RWPE2 (cell line): ENCODE measurements around the gene TMEM129.
"Not testable (repeated sequence)": the region's sequence is repeated elsewhere in the genome, so short reads cannot be mapped to it uniquely, and the experiment has no call there.

ENCODE experiments used
- ATAC-seq: fragments of 200-7000 bp; cut with Tn5 transposase; 3 replicates; pipeline ENCODE4 v1.9.1; 2021; ENCODE audit warnings: low read depth
- DNase-seq: peaks from one replicate; pipeline ENCODE4 v3.0.0-alpha.2; 2020; ENCODE audit warnings: low spot score
- H3K27ac ChIP-seq: fragments of 450-650 bp; 2 replicates; pipeline ENCODE4 v1.5.1; 2017; ENCODE audit warnings: mild to moderate bottlenecking; ENCODE audit not compliant: poor library complexity, severe bottlenecking
- H3K27me3 ChIP-seq: fragments of 250-450 bp; sonication (Bioruptor Pico); 2 replicates; pipeline ENCODE4 v1.5.1; 2021; ENCODE audit warnings: mild to moderate bottlenecking, moderate library complexity; ENCODE audit not compliant: insufficient read depth, poor library complexity, severe bottlenecking
- H3K36me3 ChIP-seq: fragments of 250-450 bp; sonication (Bioruptor Pico); 2 replicates; pipeline ENCODE4 v1.5.1; 2020; ENCODE audit warnings: low read depth, mild to moderate bottlenecking, moderate library complexity
- H3K4me1 ChIP-seq: fragments of 250-450 bp; sonication (Bioruptor Pico); 2 replicates; pipeline ENCODE4 v1.5.1; 2021; ENCODE audit warnings: mild to moderate bottlenecking, moderate library complexity; ENCODE audit not compliant: insufficient read depth, poor library complexity, severe bottlenecking
- H3K4me3 ChIP-seq: fragments of 250-450 bp; sonication (Bioruptor Pico); 2 replicates; pipeline ENCODE4 v1.5.1; 2021; ENCODE audit warnings: mild to moderate bottlenecking, moderate library complexity; ENCODE audit not compliant: severe bottlenecking
- H3K9me3 ChIP-seq: fragments of 250-450 bp; sonication (Bioruptor Pico); 2 replicates; pipeline ENCODE4 v1.5.1; 2021; ENCODE audit warnings: mild to moderate bottlenecking, moderate library complexity; ENCODE audit not compliant: severe bottlenecking
- TF ChIP-seq, protein P1 (sequence below): fragments of 450-650 bp; IDR thresholded peaks from one replicate; pipeline ENCODE4 v1.5.1; 2017; ENCODE audit warnings: mild to moderate bottlenecking, moderate library complexity; ENCODE audit not compliant: poor library complexity, severe bottlenecking

TMEM129 gene

GRCh38 chr4:1676605-1677525, 44.3 kb downstream of the TMEM129 start:
- no peak for DNase-seq
- Histone ChIP-seq H3K27ac (no peak overlapping the region), H3K4me3 (no peak overlapping the region), H3K4me1 (no peaks in the 10 kb centered on the region), H3K36me3 (no peaks in the 10 kb centered on the region), H3K9me3 (no peaks in the 10 kb centered on the region), H3K27me3 (no peaks in the 10 kb centered on the region)
- no peak; the same call in 2 of the 3 replicates for ATAC-seq
- TF ChIP-seq, protein P1, sequence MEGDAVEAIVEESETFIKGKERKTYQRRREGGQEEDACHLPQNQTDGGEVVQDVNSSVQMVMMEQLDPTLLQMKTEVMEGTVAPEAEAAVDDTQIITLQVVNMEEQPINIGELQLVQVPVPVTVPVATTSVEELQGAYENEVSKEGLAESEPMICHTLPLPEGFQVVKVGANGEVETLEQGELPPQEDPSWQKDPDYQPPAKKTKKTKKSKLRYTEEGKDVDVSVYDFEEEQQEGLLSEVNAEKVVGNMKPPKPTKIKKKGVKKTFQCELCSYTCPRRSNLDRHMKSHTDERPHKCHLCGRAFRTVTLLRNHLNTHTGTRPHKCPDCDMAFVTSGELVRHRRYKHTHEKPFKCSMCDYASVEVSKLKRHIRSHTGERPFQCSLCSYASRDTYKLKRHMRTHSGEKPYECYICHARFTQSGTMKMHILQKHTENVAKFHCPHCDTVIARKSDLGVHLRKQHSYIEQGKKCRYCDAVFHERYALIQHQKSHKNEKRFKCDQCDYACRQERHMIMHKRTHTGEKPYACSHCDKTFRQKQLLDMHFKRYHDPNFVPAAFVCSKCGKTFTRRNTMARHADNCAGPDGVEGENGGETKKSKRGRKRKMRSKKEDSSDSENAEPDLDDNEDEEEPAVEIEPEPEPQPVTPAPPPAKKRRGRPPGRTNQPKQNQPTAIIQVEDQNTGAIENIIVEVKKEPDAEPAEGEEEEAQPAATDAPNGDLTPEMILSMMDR, result no peak

GRCh38 chr4:1675802-1676137, 45.4 kb downstream of the TMEM129 start:
- TF ChIP-seq, protein P1, result no peak

GRCh38 chr4:1675136-1675801, 45.9 kb downstream of the TMEM129 start:
- TF ChIP-seq, protein P1, result no peak
- DNase-seq, result no peak
- ATAC-seq, result no peak

More at GRCh38 chr4:1675802-1676137, 45.4 kb downstream of the TMEM129 start:
- no peaks in the 10 kb centered on the region for H3K27me3 ChIP-seq
- H3K27ac ChIP-seq, result no peak overlapping the region
- H3K9me3 ChIP-seq, result no peaks in the 10 kb centered on the region
- H3K36me3 ChIP-seq, result no peaks in the 10 kb centered on the region
- H3K4me3 ChIP-seq, result no peak overlapping the region
- DNase-seq, result no peak
- no peaks in the 10 kb centered on the region for H3K4me1 ChIP-seq
- ATAC-seq, result no peak

DNA sequence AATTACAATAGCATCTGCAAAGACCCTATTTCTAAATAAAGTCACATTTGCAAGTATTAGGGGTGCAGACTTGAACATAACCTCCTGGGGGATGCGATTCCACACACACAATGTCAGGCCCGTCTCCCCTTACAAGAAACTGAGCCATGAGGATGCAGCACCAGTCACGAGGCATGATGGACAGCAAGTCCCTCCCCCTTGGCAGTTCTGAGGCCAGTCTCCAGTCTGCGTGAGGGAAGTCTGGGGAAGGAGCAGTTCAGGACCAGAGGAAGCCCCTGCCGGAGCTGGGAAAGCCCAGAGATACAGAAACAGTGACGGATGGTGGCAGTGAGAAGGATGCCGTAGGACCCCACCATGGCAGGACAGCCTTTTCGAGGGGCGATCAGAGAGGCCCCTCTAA, 46.4 kb downstream of the TMEM129 start:
- Histone ChIP-seq H3K27me3 (no peaks in the 10 kb centered on the region), H3K4me1 (no peaks in the 10 kb centered on the region), H3K27ac (no peak overlapping the region), H3K4me3 (no peak overlapping the region), H3K9me3 (no peaks in the 10 kb centered on the region), H3K36me3 (no peaks in the 10 kb centered on the region)
- DNase-seq (no peak), ATAC-seq (no peak)
- TF ChIP-seq, protein P1, result no peak

More at GRCh38 chr4:1675136-1675801, 45.9 kb downstream of the TMEM129 start:
- Histone ChIP-seq H3K27me3 (no peaks in the 10 kb centered on the region), H3K27ac (no peak overlapping the region), H3K4me1 (no peaks in the 10 kb centered on the region), H3K36me3 (no peaks in the 10 kb centered on the region), H3K9me3 (no peaks in the 10 kb centered on the region), H3K4me3 (no peak overlapping the region)

- H3K36me3 ChIP-seq, result no peaks in the 10 kb centered on the region
- no peak overlapping the region for H3K27ac ChIP-seq
- no peak overlapping the region for H3K4me3 ChIP-seq
- H3K4me1 ChIP-seq, result no peaks in the 10 kb centered on the region
- no peaks in the 10 kb centered on the region for H3K9me3 ChIP-seq
- TF ChIP-seq, protein P1, result no peak
- H3K27me3 ChIP-seq, result no peaks in the 10 kb centered on the region
- ATAC-seq (no peak), DNase-seq (no peak)
Measured at GRCh38 chr4:1673671-1674070, 47.5 kb downstream of the TMEM129 start.

DNA sequence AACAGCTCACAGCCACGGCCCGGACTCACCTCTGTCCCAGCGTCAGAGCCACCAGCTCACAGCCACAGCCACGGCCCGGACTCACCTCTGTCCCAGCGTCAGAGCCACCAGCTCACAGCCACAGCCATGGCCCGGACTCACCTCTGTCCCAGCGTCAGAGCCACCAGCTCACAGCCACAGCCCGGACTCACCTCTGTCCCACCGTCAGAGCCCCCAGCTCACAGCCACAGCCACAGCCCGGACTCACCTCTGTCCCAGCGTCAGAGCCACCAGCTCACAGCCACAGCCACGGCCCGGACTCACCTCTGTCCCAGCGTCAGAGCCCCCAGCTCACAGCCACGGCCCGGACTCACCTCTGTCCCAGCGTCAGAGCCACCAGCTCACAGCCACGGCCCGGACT, 50.1 kb downstream of the TMEM129 start:
- H3K36me3 ChIP-seq, ATAC-seq, H3K9me3 ChIP-seq, H3K27ac ChIP-seq, H3K4me3 ChIP-seq, H3K27me3 ChIP-seq, H3K4me1 ChIP-seq, DNase-seq: not testable (repeated sequence)
